GM18508 (cell line): ENCODE data around the gene OGA.

Source experiments
- ATAC-seq: cut with Tn5 transposase; IDR thresholded peaks from one replicate; pipeline ENCODE4 v1.9.1; 2021; ENCODE audit warnings: moderate number of reproducible peaks; ENCODE audit not compliant: insufficient read depth, unreplicated experiment

OGA gene

GRCh38 chr10:101778151-101778780 is 40.0 kb downstream of the OGA start:
- no peak for ATAC-seq

- no peak for ATAC-seq
Observed at GRCh38 chr10:101777619-101778145, 40.6 kb downstream of the OGA start.

GRCh38 chr10:101776161-101776817 is 42.0 kb downstream of the OGA start:
- no peak for ATAC-seq

- ATAC-seq: no peak
Observed at GRCh38 chr10:101775273-101776160, 42.7 kb downstream of the OGA start, which contains the start of gene FGF8. Gene FGF8, minus strand, starts transcription at chr10:101776114. Its CDS starts 214 bp downstream, at chr10:101775900.

- no peak for ATAC-seq
Observed at GRCh38 chr10:101774589-101775272, 43.5 kb downstream of the OGA start.

GRCh38 chr10:101773923-101774588 is 44.2 kb downstream of the OGA start:
- ATAC-seq: no peak

- ATAC-seq: no peak
Observed at GRCh38 chr10:101772895-101773761, 45.1 kb downstream of the OGA start.

- ATAC-seq: no peak
Observed at GRCh38 chr10:101772017-101772894, 46.0 kb downstream of the OGA start.

- ATAC-seq: no peak
Observed at GRCh38 chr10:101771380-101771779, 46.9 kb downstream of the OGA start.

- no peak for ATAC-seq
Observed at GRCh38 chr10:101770331-101771215, 47.7 kb downstream of the OGA start.

- ATAC-seq: no peak
Observed at GRCh38 chr10:101769541-101770180, 48.6 kb downstream of the OGA start.

- ATAC-seq: no peak
Observed at GRCh38 chr10:101768791-101769170, 49.5 kb downstream of the OGA start.

- no peak for ATAC-seq
Observed at GRCh38 chr10:101767966-101768790, 50.1 kb downstream of the OGA start.

GRCh38 chr10:101767600-101767945 is 50.7 kb downstream of the OGA start:
- no peak for ATAC-seq

GRCh38 chr10:101766753-101767599 is 51.3 kb downstream of the OGA start:
- no peak for ATAC-seq
